Esophagus muscularis mucosa (tissue), 4 donors: ENCODE results near the gene MIGA1. TPM values are rescaled to one million over a fixed set of nuclear protein-coding genes. Genes with fewer than 3 reads are reported as not detected.
"Not testable (repeated sequence)": the region's sequence is repeated elsewhere in the genome, so short reads cannot be mapped to it uniquely, and the experiment has no call there.

ENCODE experiments used
- DNase-seq: peaks from one replicate; pipeline ENCODE4 v3.0.0-alpha.2; 2017; ENCODE audit errors: extremely low spot score
- H3K27ac ChIP-seq, 4 donors: fragments of 200-600 bp; sonication (generic); replicated peaks in 1 of 4; 1 replicate in 3 of 4; 2 replicates in 1 of 4; pipeline ENCODE4 v1.5.1; 2016 to 2019; ENCODE audit warnings: mild to moderate bottlenecking in 1 of 4
- H3K27me3 ChIP-seq, 4 donors: fragments of 200-600 bp; sonication (generic); one replicate each; pipeline versions ENCODE4 v1.5.1 to v1.6.0; 2016 to 2019
- H3K36me3 ChIP-seq, 4 donors: fragments of 200-600 bp; sonication (generic); one replicate each; pipeline ENCODE4 v1.5.1; 2016 to 2019
- H3K4me1 ChIP-seq, 4 donors: fragments of 200-600 bp; sonication (generic); one replicate each; pipeline ENCODE4 v1.5.1; 2016 to 2019
- H3K4me3 ChIP-seq, 4 donors: fragments of 200-600 bp; sonication (generic); 1 replicate in 2 of 4; 2 replicates in 2 of 4; pipeline ENCODE4 v1.5.1; 2016 to 2019; ENCODE audit warnings: mild to moderate bottlenecking in 4 of 4, moderate library complexity in 1 of 4
- H3K9me3 ChIP-seq, 4 donors: fragments of 200-600 bp; sonication (generic); 1 replicate in 3 of 4; 2 replicates in 1 of 4; pipeline ENCODE4 v1.5.1; 2016 to 2019
- EP300 ChIP-seq: sonication (generic); formaldehyde crosslinking; IDR thresholded peaks from one replicate; pipeline ENCODE4 v1.6.1; 2017; ENCODE audit warnings: antibody characterized with exemption
- POLR2A ChIP-seq: fragments of 450-650 bp; IDR thresholded peaks from one replicate; pipeline ENCODE4 v1.6.1; 2017; ENCODE audit warnings: antibody characterized with exemption, moderate library complexity, mild to moderate bottlenecking, low read depth
- POLR2AphosphoS5 ChIP-seq, 2 donors: sonication (generic); formaldehyde crosslinking; IDR thresholded peaks; one replicate each; pipeline ENCODE4 v1.6.1; 2017; ENCODE audit warnings: antibody characterized with exemption in 2 of 2
- WGBS: methylation state at CpG from one replicate; pipeline ENCODE4 v1.1.5; 2018; 5-methylcytosine and 5-hydroxymethylcytosine counted together
- intact Hi-C: fragments of 100-400 bp; cut with DNase I; formaldehyde crosslinking; loops from one replicate; pipeline ENCODE4 v1.15.1; 2023
- total RNA-seq, 4 donors: library from RNA; depleted of rRNA; stranded (reverse); fragments of >200 nt; gene quantifications; one replicate each; pipeline versions ENCODE4 v1.1.0 to v1.2.1, GENCODE V29; 2016
- TF ChIP-seq, protein P1 (sequence below), 3 experiments: fragments of 200-600 bp in 2 of 3; fragments of 450-650 bp in 1 of 3; sonication (generic) in 2 of 3; IDR thresholded peaks; one replicate each; pipeline ENCODE4 v1.5.1; 2017 to 2019; ENCODE audit warnings: antibody characterized with exemption in 3 of 3, mild to moderate bottlenecking in 2 of 3, moderate library complexity in 1 of 3

Gene MIGA1
- total RNA-seq, 4 donors from 2014 or later, result 13.8 to 18.7 (median 16.1) TPM

DNA sequence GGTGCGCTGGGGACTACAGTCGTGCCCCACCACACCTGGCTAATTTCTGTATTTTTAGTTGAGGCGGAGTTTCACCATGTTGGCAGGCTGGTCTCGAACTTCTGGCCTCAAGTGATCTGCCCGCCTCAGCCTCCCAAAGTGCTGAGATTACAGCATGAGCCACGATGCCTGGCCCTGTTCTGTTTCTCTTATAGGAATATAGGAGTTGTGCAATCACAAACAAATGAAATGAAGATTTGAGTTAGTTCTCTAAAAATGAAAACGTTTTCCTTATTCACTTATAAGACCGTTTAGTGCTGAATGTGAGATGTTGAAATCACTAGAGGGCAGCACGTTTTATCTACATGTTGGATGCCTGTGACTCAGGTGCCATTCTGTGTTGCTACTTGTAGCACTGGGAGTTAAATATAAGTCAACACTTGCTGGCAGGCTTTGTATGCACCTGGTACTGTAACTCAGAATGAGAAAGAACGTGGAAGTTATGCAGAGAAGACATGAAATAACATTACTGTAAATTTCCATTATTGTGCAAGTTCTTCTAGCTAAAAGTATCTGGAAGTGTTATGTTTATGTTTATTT lies 45.8 kb downstream of the MIGA1 start:
- Histone ChIP-seq H3K4me1 (peaks cover 16 to 55% (median 40%) of the 10 kb centered on the region in 4 donors), H3K27ac (peak overlapping the region in 2 of 4 donors; percentile 10 to 36), H3K9me3 (no peaks in the 10 kb centered on the region), H3K4me3 (no peak overlapping the region), H3K27me3 (no peaks in the 10 kb centered on the region), H3K36me3 (peaks cover 0 to 22% (median 9%) of the 10 kb centered on the region in 4 donors)
- TF ChIP-seq EP300, result no peak
- peak in 1 of 2 donors; percentile 45 for TF ChIP-seq POLR2AphosphoS5 (IDR thresholded peaks at IDR 0.05)
- TF ChIP-seq, protein P1, sequence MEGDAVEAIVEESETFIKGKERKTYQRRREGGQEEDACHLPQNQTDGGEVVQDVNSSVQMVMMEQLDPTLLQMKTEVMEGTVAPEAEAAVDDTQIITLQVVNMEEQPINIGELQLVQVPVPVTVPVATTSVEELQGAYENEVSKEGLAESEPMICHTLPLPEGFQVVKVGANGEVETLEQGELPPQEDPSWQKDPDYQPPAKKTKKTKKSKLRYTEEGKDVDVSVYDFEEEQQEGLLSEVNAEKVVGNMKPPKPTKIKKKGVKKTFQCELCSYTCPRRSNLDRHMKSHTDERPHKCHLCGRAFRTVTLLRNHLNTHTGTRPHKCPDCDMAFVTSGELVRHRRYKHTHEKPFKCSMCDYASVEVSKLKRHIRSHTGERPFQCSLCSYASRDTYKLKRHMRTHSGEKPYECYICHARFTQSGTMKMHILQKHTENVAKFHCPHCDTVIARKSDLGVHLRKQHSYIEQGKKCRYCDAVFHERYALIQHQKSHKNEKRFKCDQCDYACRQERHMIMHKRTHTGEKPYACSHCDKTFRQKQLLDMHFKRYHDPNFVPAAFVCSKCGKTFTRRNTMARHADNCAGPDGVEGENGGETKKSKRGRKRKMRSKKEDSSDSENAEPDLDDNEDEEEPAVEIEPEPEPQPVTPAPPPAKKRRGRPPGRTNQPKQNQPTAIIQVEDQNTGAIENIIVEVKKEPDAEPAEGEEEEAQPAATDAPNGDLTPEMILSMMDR (IDR thresholded peaks at IDR 0.05), result peak; percentile 34 to 42 (median 35)
- TF ChIP-seq POLR2A, result no peak
- 58% methylated on average over 10 of the region's 10 CpGs for WGBS
- DNase-seq, result no peak
- intact Hi-C loops, result no loop called here

DNA sequence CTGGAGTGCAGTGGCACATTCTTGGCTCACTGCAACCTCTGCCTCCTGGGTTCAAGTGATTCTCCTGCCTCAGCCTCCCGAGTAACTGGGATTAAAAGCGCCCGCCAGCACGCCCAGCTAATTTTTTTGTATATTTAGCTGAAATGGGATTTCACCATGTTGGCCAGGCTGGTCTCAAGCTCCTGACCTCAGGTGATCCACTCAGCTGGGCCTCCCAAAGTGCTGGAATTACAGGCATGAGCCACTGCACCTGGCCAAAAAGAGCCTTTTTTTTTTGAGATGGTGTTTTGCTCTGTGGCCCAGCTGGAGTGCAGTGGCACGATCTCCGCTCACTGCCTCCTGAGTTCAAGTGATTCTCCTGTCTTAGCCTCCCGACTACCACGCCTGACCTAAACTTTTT lies 47.4 kb downstream of the MIGA1 start:
- intact Hi-C loops, result not testable (repeated sequence)

GRCh38 chr1:77828098-77828497 lies 48.6 kb downstream of the MIGA1 start:
- WGBS, result 96% methylated on average over 1 of the region's 1 CpG
- H3K9me3 ChIP-seq, result no peaks in the 10 kb centered on the region
- H3K4me3 ChIP-seq, result no peak overlapping the region
- no peak for DNase-seq
- intact Hi-C loops, result no loop called here
- TF ChIP-seq POLR2AphosphoS5 (IDR thresholded peaks at IDR 0.05), result no peak
- no peak for TF ChIP-seq POLR2A
- TF ChIP-seq EP300, result no peak
- TF ChIP-seq, protein P1 (IDR thresholded peaks at IDR 0.05), result no peak
- peaks cover 38 to 84% (median 68%) of the 10 kb centered on the region in 4 donors for H3K4me1 ChIP-seq
- H3K36me3 ChIP-seq, result peaks cover 0 to 3% (median 0%) of the 10 kb centered on the region in 4 donors
- H3K27me3 ChIP-seq, result no peaks in the 10 kb centered on the region
- H3K27ac ChIP-seq, result no peak overlapping the region

More for the DNA sequence above, 47.4 kb downstream of the MIGA1 start:
- WGBS, result 95% methylated on average over 8 of the region's 8 CpGs
- H3K9me3 ChIP-seq, H3K36me3 ChIP-seq, DNase-seq, H3K4me3 ChIP-seq, H3K27ac ChIP-seq, H3K27me3 ChIP-seq: not testable (repeated sequence)
- peaks cover 31 to 72% (median 56%) of the 10 kb centered on the region in 4 donors for H3K4me1 ChIP-seq

DNA sequence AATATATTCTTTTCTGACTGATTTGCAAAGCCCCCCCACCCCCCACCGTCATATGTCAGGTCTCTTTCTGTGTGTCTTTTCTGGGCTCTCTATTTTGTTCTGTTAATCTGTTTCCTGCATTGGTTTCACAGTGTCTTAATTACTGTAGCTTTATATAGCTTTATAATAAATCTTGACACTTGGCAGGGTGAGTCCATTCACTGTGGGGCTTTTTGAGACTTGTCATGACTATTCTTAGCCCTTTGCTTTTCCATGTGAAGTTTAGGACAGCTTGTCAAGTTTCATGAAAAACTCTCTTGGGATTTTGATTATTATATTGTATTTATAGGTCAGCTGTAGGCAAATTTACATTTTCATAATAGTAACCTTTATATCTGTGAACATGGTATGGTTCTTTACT lies 50.4 kb downstream of the MIGA1 start:
- no peaks in the 10 kb centered on the region for H3K9me3 ChIP-seq
- no peak overlapping the region for H3K4me3 ChIP-seq
- no peaks in the 10 kb centered on the region for H3K36me3 ChIP-seq
- H3K27me3 ChIP-seq, result no peaks in the 10 kb centered on the region
- TF ChIP-seq POLR2A (no peak), EP300 (no peak), POLR2AphosphoS5 (IDR thresholded peaks at IDR 0.05) (no peak)
- TF ChIP-seq, protein P1 (IDR thresholded peaks at IDR 0.05), result no peak
- peak overlapping the region; percentile 1 to 92 (median 31) for H3K27ac ChIP-seq
- H3K4me1 ChIP-seq, result peaks cover 43 to 85% (median 72%) of the 10 kb centered on the region in 4 donors
- DNase-seq, result no peak
- intact Hi-C loops, result no loop called here
- 40% methylated on average over 1 of the region's 1 CpG for WGBS

DNA sequence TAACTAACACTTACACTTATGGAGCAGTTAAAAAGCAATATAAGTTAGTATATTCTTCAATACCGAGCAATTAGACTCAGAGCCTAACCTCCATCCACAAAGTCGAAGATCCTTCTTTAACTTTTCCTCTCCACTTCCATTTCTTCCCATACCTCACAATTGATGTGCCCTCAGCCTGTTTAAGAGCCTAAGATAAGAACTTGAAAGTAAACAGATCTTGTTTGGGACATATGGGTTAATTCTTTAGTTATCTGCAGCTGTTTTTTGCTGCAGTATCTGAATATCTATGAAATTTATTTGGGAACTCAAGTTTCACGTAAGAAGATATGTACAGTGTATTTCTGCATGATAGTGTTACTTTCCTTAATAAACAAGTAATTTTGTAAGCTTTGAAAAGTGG lies 51.5 kb downstream of the MIGA1 start:
- Histone ChIP-seq H3K36me3 (no peaks in the 10 kb centered on the region), H3K4me1 (peaks cover 41 to 85% (median 75%) of the 10 kb centered on the region in 4 donors), H3K27ac (peak overlapping the region; percentile 21 to 92 (median 78)), H3K4me3 (no peak overlapping the region), H3K9me3 (no peaks in the 10 kb centered on the region), H3K27me3 (no peaks in the 10 kb centered on the region)
- 89% methylated on average over 3 of the region's 3 CpGs for WGBS
- no peak for TF ChIP-seq POLR2A
- no peak for TF ChIP-seq EP300
- TF ChIP-seq, protein P1 (IDR thresholded peaks at IDR 0.05), result no peak
- no peak for TF ChIP-seq POLR2AphosphoS5 (IDR thresholded peaks at IDR 0.05)
- DNase-seq, result no peak
- intact Hi-C loops, result no loop called here
